Activated gamma-delta T cell (primary cell): ENCODE results near the gene B3GNT2.

Source experiments
- DNase-seq: peaks from one replicate; lab custom pipeline; 2025; lab: John Stamatoyannopoulos, UW

Gene B3GNT2

GRCh38 chr2:62205554-62205953, 9.6 kb downstream of the B3GNT2 start:
- DNase-seq = no peak

GRCh38 chr2:62206024-62206423, 10.1 kb downstream of the B3GNT2 start:
- DNase-seq = no peak

GRCh38 chr2:62207491-62207890, 11.6 kb downstream of the B3GNT2 start:
- DNase-seq = no peak

GRCh38 chr2:62208074-62208757, 12.3 kb downstream of the B3GNT2 start:
- DNase-seq = no peak

GRCh38 chr2:62208758-62209114, 12.8 kb downstream of the B3GNT2 start:
- DNase-seq = no peak

GRCh38 chr2:62209427-62209991, 13.6 kb downstream of the B3GNT2 start:
- peak; percentile 10 for DNase-seq

GRCh38 chr2:62215306-62216064, 19.6 kb downstream of the B3GNT2 start:
- DNase-seq = no peak

GRCh38 chr2:62216113-62216512, 20.2 kb downstream of the B3GNT2 start:
- DNase-seq = no peak

GRCh38 chr2:62216616-62217015, 20.7 kb downstream of the B3GNT2 start:
- no peak for DNase-seq

GRCh38 chr2:62217421-62217820, 21.5 kb downstream of the B3GNT2 start:
- no peak for DNase-seq

GRCh38 chr2:62217970-62218369, 22.1 kb downstream of the B3GNT2 start:
- DNase-seq = no peak

GRCh38 chr2:62219407-62220159, 23.7 kb downstream of the B3GNT2 start:
- no peak for DNase-seq

GRCh38 chr2:62221141-62221540, 25.2 kb downstream of the B3GNT2 start:
- DNase-seq = no peak

- no peak for DNase-seq
These were observed 26.3 kb downstream of the B3GNT2 start for GRCh38 chr2:62222171-62222570.

- no peak for DNase-seq
These were observed 26.8 kb downstream of the B3GNT2 start for GRCh38 chr2:62222674-62223073.

GRCh38 chr2:62224976-62225375, 29.1 kb downstream of the B3GNT2 start:
- no peak for DNase-seq

- no peak for DNase-seq
These were observed 31.6 kb downstream of the B3GNT2 start for GRCh38 chr2:62227386-62228075.

- no peak for DNase-seq
These were observed 33.2 kb downstream of the B3GNT2 start for GRCh38 chr2:62229082-62229605.

GRCh38 chr2:62231541-62231940, 35.6 kb downstream of the B3GNT2 start:
- DNase-seq = no peak

- no peak for DNase-seq
These were observed 39.1 kb downstream of the B3GNT2 start for GRCh38 chr2:62234755-62235655.

GRCh38 chr2:62236499-62236898, 40.6 kb downstream of the B3GNT2 start:
- no peak for DNase-seq
